Measurements from ENCODE around the gene KCNMA1.
"Not testable (repeated sequence)": the region's sequence is repeated elsewhere in the genome, so short reads cannot be mapped to it uniquely, and the experiment has no call there.

Gene KCNMA1

GRCh38 chr10:77392851-77393250 is 244.8 kb downstream of the KCNMA1 start:
- Histone ChIP-seq H3K36me3 (ENCODE audit: control insufficient read depth, insufficient read depth, low read length) (no peaks in the 10 kb centered on the region), H3K27me3 (ENCODE audit: control insufficient read depth, insufficient read depth, low read length) (no peaks in the 10 kb centered on the region), H3K4me3 (ENCODE audit: low read length) (no peak overlapping the region), H3K4me1 (ENCODE audit: control insufficient read depth, insufficient read depth, low read length) (peaks cover 43% of the 10 kb centered on the region), H3K9ac (ENCODE audit: low read length) (no peak overlapping the region), H3K27ac (ENCODE audit: low read depth, low read length) (peak overlapping the region; percentile 56)

- Histone ChIP-seq H3K27ac (ENCODE audit: low read depth, low read length) (peak overlapping the region; percentile 56), H3K27me3 (ENCODE audit: control insufficient read depth, insufficient read depth, low read length) (no peaks in the 10 kb centered on the region), H3K36me3 (ENCODE audit: control insufficient read depth, insufficient read depth, low read length) (no peaks in the 10 kb centered on the region), H3K4me3 (ENCODE audit: low read length) (no peak overlapping the region), H3K4me1 (ENCODE audit: control insufficient read depth, insufficient read depth, low read length) (peaks cover 45% of the 10 kb centered on the region), H3K9ac (ENCODE audit: low read length) (no peak overlapping the region)
These were observed 245.3 kb downstream of the KCNMA1 start for GRCh38 chr10:77392236-77392721.

DNA sequence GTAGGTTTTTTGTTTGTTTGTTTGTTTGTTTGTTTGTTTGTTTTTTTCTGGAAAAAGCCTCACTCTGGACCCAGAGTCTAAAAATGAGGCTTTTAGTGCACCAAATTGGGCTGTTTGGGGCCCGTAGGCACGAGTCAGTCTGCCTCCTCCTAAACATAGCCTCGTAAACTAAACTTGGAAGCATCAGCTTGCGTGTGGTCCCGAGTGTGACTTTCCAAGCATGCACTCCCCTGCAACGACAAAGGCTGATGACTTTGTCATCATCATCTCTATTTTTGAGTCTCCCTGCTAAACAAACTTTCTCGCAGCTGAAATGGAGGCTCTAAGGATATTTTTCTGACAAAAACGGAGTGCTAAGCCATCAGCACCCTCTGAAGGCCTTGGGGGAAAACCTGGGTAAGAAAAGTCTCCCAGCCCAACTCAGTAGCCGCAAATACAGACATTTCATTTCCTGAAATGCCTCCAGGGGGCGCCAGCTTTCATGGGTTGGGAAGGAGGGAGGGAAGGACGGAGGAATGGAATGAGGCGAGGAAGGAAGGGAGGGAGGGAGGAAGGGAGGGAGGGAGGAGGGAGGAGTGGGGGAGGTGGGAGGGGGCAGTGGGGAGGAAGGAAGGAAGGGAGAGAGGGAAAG is 245.9 kb downstream of the KCNMA1 start:
- peak overlapping the region; percentile 82 for H3K27ac ChIP-seq (ENCODE audit: low read depth, low read length)
- no peaks in the 10 kb centered on the region for H3K36me3 ChIP-seq (ENCODE audit: control insufficient read depth, insufficient read depth, low read length)
- H3K27me3 ChIP-seq (ENCODE audit: control insufficient read depth, insufficient read depth, low read length): no peaks in the 10 kb centered on the region
- H3K9ac ChIP-seq (ENCODE audit: low read length): no peak overlapping the region
- no peak overlapping the region for H3K4me3 ChIP-seq (ENCODE audit: low read length)
- peaks cover 49% of the 10 kb centered on the region for H3K4me1 ChIP-seq (ENCODE audit: control insufficient read depth, insufficient read depth, low read length)

DNA sequence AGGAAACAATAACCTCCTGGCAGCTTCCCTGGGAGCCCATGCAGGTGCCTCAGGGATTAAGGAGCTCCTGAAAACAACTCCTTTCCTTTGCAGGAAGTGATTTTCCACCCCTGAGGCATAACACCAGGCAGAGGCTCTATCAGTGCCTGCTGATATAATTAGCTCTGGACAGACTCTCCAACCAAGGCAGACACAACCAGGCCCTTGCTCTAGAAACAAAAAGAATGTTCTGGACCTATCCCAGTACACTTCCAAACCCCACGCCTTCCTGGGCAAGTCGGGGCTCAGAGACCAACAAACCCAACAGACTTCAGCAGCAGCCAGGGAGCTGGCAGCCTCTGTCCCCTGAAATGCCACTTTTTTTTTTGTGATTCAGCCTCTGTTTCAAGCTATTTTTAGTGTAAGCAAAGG is 247.1 kb downstream of the KCNMA1 start:
- Histone ChIP-seq H3K9ac (ENCODE audit: low read length) (no peak overlapping the region), H3K36me3 (ENCODE audit: control insufficient read depth, insufficient read depth, low read length) (no peaks in the 10 kb centered on the region), H3K4me1 (ENCODE audit: control insufficient read depth, insufficient read depth, low read length) (peaks cover 57% of the 10 kb centered on the region), H3K27ac (ENCODE audit: low read depth, low read length) (peak overlapping the region; percentile 82), H3K27me3 (ENCODE audit: control insufficient read depth, insufficient read depth, low read length) (no peaks in the 10 kb centered on the region), H3K4me3 (ENCODE audit: low read length) (no peak overlapping the region)

DNA sequence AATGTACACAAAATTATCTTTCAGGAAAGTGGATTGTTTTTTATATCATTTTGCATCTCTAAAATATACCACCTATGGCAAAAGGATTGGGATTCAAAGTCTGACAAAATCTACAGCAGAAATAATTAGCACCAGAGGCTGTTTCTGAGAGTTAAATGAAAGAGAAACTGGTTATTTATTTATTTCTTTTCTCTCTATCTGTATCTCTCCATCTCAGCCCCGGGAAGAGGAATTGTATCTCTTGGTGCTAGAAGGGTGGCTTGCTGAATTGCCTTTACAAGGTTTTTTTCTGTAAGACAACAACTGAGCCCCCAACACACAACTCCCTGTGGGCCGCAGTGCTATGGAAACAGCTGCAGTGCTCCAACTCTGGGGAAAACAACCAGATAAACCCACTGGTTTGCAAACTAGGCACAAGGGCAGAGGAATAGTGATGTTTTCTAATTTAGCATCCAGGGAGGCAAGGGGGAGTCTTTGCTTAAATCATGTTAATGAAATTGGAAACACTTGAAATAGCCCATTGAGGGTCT is 249.0 kb downstream of the KCNMA1 start:
- peaks cover 46% of the 10 kb centered on the region for H3K4me1 ChIP-seq (ENCODE audit: control insufficient read depth, insufficient read depth, low read length)
- H3K27ac ChIP-seq (ENCODE audit: low read depth, low read length): peak overlapping the region; percentile 30
- H3K36me3 ChIP-seq (ENCODE audit: control insufficient read depth, insufficient read depth, low read length): no peaks in the 10 kb centered on the region
- H3K27me3 ChIP-seq (ENCODE audit: control insufficient read depth, insufficient read depth, low read length): no peaks in the 10 kb centered on the region
- H3K9ac ChIP-seq (ENCODE audit: low read length): no peak overlapping the region
- H3K4me3 ChIP-seq (ENCODE audit: low read length): no peak overlapping the region

DNA sequence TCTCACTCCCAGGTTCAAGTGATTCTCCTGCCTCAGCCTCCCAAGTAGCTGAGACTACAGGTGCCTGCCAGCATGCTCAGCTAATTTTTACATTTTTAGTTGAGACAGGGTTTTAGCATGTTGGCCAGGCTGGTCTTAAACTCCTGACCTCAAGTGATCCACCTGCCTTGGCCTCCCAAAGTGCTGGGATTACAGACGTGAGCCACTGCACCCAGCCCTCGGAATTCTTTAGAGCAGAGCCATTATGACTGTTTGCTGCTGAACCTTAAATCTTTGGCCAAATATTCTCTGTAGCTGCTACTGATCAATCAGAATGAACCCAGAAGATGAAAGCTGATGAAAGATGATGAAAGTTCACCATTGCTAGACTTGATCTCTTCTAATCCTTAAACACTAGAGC is 249.9 kb downstream of the KCNMA1 start:
- H3K4me3 ChIP-seq (ENCODE audit: low read length); H3K36me3 ChIP-seq (ENCODE audit: control insufficient read depth, insufficient read depth, low read length); H3K9ac ChIP-seq (ENCODE audit: low read length); H3K27me3 ChIP-seq (ENCODE audit: control insufficient read depth, insufficient read depth, low read length): not testable (repeated sequence)
- Histone ChIP-seq H3K4me1 (ENCODE audit: control insufficient read depth, insufficient read depth, low read length) (peaks cover 41% of the 10 kb centered on the region), H3K27ac (ENCODE audit: low read depth, low read length) (peak overlapping the region; percentile 30)

GRCh38 chr10:77387247-77387646 is 250.4 kb downstream of the KCNMA1 start:
- Histone ChIP-seq H3K27ac (ENCODE audit: low read depth, low read length) (peak overlapping the region; percentile 31), H3K9ac (ENCODE audit: low read length) (no peak overlapping the region), H3K36me3 (ENCODE audit: control insufficient read depth, insufficient read depth, low read length) (no peaks in the 10 kb centered on the region), H3K4me1 (ENCODE audit: control insufficient read depth, insufficient read depth, low read length) (peaks cover 37% of the 10 kb centered on the region), H3K4me3 (ENCODE audit: low read length) (no peak overlapping the region), H3K27me3 (ENCODE audit: control insufficient read depth, insufficient read depth, low read length) (no peaks in the 10 kb centered on the region)

- Histone ChIP-seq H3K36me3 (ENCODE audit: control insufficient read depth, insufficient read depth, low read length) (no peaks in the 10 kb centered on the region), H3K27ac (ENCODE audit: low read depth, low read length) (peak overlapping the region; percentile 31), H3K4me1 (ENCODE audit: control insufficient read depth, insufficient read depth, low read length) (peaks cover 37% of the 10 kb centered on the region), H3K27me3 (ENCODE audit: control insufficient read depth, insufficient read depth, low read length) (no peaks in the 10 kb centered on the region), H3K9ac (ENCODE audit: low read length) (no peak overlapping the region), H3K4me3 (ENCODE audit: low read length) (no peak overlapping the region)
These were observed 250.8 kb downstream of the KCNMA1 start for GRCh38 chr10:77386838-77387237.

- no peaks in the 10 kb centered on the region for H3K36me3 ChIP-seq (ENCODE audit: control insufficient read depth, insufficient read depth, low read length)
- no peak overlapping the region for H3K9ac ChIP-seq (ENCODE audit: low read length)
- H3K27ac ChIP-seq (ENCODE audit: low read depth, low read length): peak overlapping the region; percentile 63
- no peak overlapping the region for H3K4me3 ChIP-seq (ENCODE audit: low read length)
- H3K27me3 ChIP-seq (ENCODE audit: control insufficient read depth, insufficient read depth, low read length): no peaks in the 10 kb centered on the region
- H3K4me1 ChIP-seq (ENCODE audit: control insufficient read depth, insufficient read depth, low read length): peaks cover 33% of the 10 kb centered on the region
These were observed 251.2 kb downstream of the KCNMA1 start for GRCh38 chr10:77386365-77386764.

DNA sequence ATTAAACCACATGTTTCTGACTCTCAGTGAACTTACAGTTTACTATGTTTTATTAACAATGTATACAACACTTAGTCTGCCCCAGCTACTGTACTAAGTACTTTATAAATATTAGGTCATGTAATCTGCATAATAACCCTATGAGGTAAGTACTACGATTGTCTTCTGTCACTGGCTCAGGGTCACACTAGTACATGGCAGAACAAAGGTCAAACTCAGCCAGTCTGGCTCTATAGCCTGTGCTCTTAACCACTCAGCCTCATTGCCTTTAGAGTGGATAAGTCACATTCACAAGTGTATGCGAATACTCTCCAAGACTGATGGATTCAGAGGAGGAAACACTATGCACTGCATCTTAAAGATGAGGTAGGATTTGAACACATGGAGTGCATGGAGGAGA is 252.3 kb downstream of the KCNMA1 start:
- H3K27me3 ChIP-seq (ENCODE audit: control insufficient read depth, insufficient read depth, low read length): no peaks in the 10 kb centered on the region
- no peak overlapping the region for H3K4me3 ChIP-seq (ENCODE audit: low read length)
- peak overlapping the region; percentile 63 for H3K27ac ChIP-seq (ENCODE audit: low read depth, low read length)
- H3K9ac ChIP-seq (ENCODE audit: low read length): no peak overlapping the region
- no peaks in the 10 kb centered on the region for H3K36me3 ChIP-seq (ENCODE audit: control insufficient read depth, insufficient read depth, low read length)
- H3K4me1 ChIP-seq (ENCODE audit: control insufficient read depth, insufficient read depth, low read length): peaks cover 23% of the 10 kb centered on the region

DNA sequence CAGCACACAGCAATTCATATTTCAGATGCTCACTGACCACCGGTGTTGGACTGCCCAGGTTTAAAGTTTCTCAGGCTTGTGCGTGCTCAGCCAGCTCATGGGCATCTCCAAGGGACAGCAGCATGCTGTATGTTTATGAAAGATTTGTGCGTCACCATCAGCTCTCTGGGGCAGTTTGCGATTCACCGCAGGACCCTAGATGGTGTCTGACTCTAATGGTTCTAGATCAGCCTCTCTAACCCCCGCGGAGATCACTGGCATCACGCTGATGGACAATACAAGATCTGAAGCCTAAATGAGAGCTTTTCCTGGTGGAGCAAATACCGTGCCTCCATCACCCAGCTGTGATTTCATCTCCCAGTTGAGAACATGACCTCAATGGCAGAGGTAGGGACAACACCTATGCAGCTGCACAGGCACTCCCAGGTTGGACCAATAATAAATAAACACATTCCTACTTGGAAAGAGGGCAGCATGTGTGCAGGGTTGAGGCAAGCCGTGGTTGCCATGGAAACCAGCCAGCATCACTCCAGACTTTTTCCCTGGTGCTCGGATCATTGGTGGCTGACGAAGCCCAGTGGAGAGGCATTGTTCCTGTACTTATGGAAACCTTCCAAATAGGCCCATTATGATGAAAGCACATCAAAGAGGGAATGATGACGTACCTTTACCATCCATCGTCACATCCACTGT is 253.6 kb downstream of the KCNMA1 start:
- Histone ChIP-seq H3K36me3 (ENCODE audit: control insufficient read depth, insufficient read depth, low read length) (no peaks in the 10 kb centered on the region), H3K4me3 (ENCODE audit: low read length) (no peak overlapping the region), H3K4me1 (ENCODE audit: control insufficient read depth, insufficient read depth, low read length) (peaks cover 20% of the 10 kb centered on the region), H3K9ac (ENCODE audit: low read length) (no peak overlapping the region), H3K27me3 (ENCODE audit: control insufficient read depth, insufficient read depth, low read length) (no peaks in the 10 kb centered on the region), H3K27ac (ENCODE audit: low read depth, low read length) (no peak overlapping the region)

- Histone ChIP-seq H3K27me3 (ENCODE audit: control insufficient read depth, insufficient read depth, low read length) (no peaks in the 10 kb centered on the region), H3K4me1 (ENCODE audit: control insufficient read depth, insufficient read depth, low read length) (peaks cover 16% of the 10 kb centered on the region), H3K9ac (ENCODE audit: low read length) (no peak overlapping the region), H3K4me3 (ENCODE audit: low read length) (no peak overlapping the region), H3K36me3 (ENCODE audit: control insufficient read depth, insufficient read depth, low read length) (no peaks in the 10 kb centered on the region), H3K27ac (ENCODE audit: low read depth, low read length) (no peak overlapping the region)
These were observed 255.9 kb downstream of the KCNMA1 start for GRCh38 chr10:77381750-77382149.

Data from rectal smooth muscle tissue (tissue), 1 donor.